ENCODE results near the gene FKBP11. TPM values are rescaled to one million over a fixed set of nuclear protein-coding genes. Genes with fewer than 3 reads are reported as not detected.
A peak's percentile ranks its signal among the peaks of the same experiment; 100 is the strongest.

Gene FKBP11
- total RNA-seq = 10 to 100 TPM in 2 of 4 donors, 1 to 10 TPM in 2; 6.1 to 13.6 (median 10.7) TPM

- H3K27me3 ChIP-seq = no peaks in the 10 kb centered on the region
- H3K27ac ChIP-seq = peak within 1 kb of the TSS in 3 of 4 donors; percentile 24 to 86 (median 77)
- H3K9me3 ChIP-seq = no peaks in the 10 kb centered on the region
- no peak for TF ChIP-seq POLR2A (IDR thresholded peaks at IDR 0.05)
- peak in 1 of 2 donors; percentile 43 for TF ChIP-seq EP300 (IDR thresholded peaks at IDR 0.05)
- WGBS, 2 donors = 4 to 5% methylated on average over 31 to 33 of the region's 38 CpGs
- H3K36me3 ChIP-seq = peaks cover 0 to 15% (median 0%) of the 10 kb centered on the region in 3 donors
- peak; percentile 21 to 26 for DNase-seq (ENCODE audit: low spot score in 2 of 2)
- peaks cover 0 to 18% (median 2%) of the 10 kb centered on the region in 4 donors for H3K4me1 ChIP-seq
- peak within 1 kb of the TSS; percentile 53 to 90 (median 76) for H3K4me3 ChIP-seq
Measured at GRCh38 chr12:48925304-48926011, at the start of gene FKBP11. Gene FKBP11 (minus strand): TSS chr12:48925492. CDS start chr12:48925428, 64 bp downstream.

GRCh38 chr12:48973941-48974673 lies 48.8 kb upstream of the FKBP11 start:
- Histone ChIP-seq H3K27ac (peak overlapping the region in 1 of 4 donors; percentile 56), H3K4me1 (peaks cover 0 to 69% (median 31%) of the 10 kb centered on the region in 4 donors), H3K9me3 (no peaks in the 10 kb centered on the region), H3K36me3 (no peaks in the 10 kb centered on the region), H3K4me3 (no peak overlapping the region), H3K27me3 (peaks cover 2 to 97% of the 10 kb centered on the region in 2 donors)
- TF ChIP-seq CTCF (IDR thresholded peaks at IDR 0.05) (peak; percentile 43 to 63 (median 47)), EP300 (IDR thresholded peaks at IDR 0.05) (no peak), POLR2A (IDR thresholded peaks at IDR 0.05) (no peak)
- 25 to 33% methylated on average over 18 to 19 of the region's 19 CpGs for WGBS, 2 donors
- DNase-seq (ENCODE audit: low spot score in 2 of 2) = peak; percentile 68 to 74

- WGBS, 2 donors = 5 to 9% methylated on average over 11 to 12 of the region's 12 CpGs
Measured at GRCh38 chr12:48973531-48973930, 48.2 kb upstream of the FKBP11 start.

GRCh38 chr12:48972952-48973483 lies 47.7 kb upstream of the FKBP11 start:
- WGBS, 2 donors = 46 to 64% methylated on average over 3 of the region's 3 CpGs
- TF ChIP-seq EP300 (IDR thresholded peaks at IDR 0.05) = no peak
- no peak for TF ChIP-seq POLR2A (IDR thresholded peaks at IDR 0.05)
- TF ChIP-seq CTCF (IDR thresholded peaks at IDR 0.05) = no peak
- H3K4me1 ChIP-seq = peaks cover 0 to 60% (median 20%) of the 10 kb centered on the region in 4 donors
- no peaks in the 10 kb centered on the region for H3K36me3 ChIP-seq
- DNase-seq (ENCODE audit: low spot score in 2 of 2) = peak in 1 of 2 donors; percentile 77
- no peaks in the 10 kb centered on the region for H3K9me3 ChIP-seq
- H3K27me3 ChIP-seq = peaks cover under 1 to 89% of the 10 kb centered on the region in 2 donors
- H3K27ac ChIP-seq = peak overlapping the region in 1 of 4 donors; percentile 56
- H3K4me3 ChIP-seq = no peak overlapping the region

More at GRCh38 chr12:48973531-48973930, 48.2 kb upstream of the FKBP11 start:
- peak overlapping the region in 1 of 4 donors; percentile 56 for H3K27ac ChIP-seq
- TF ChIP-seq EP300 (IDR thresholded peaks at IDR 0.05) (peak in 1 of 2 donors; percentile 29), POLR2A (IDR thresholded peaks at IDR 0.05) (no peak), CTCF (IDR thresholded peaks at IDR 0.05) (no peak)
- DNase-seq (ENCODE audit: low spot score in 2 of 2) = peak; percentile 64 to 75
- no peaks in the 10 kb centered on the region for H3K36me3 ChIP-seq
- no peaks in the 10 kb centered on the region for H3K9me3 ChIP-seq
- H3K27me3 ChIP-seq = peaks cover 2 to 94% of the 10 kb centered on the region in 2 donors
- no peak overlapping the region for H3K4me3 ChIP-seq
- peaks cover 0 to 65% (median 25%) of the 10 kb centered on the region in 4 donors for H3K4me1 ChIP-seq

GRCh38 chr12:48972213-48972951 lies 47.1 kb upstream of the FKBP11 start:
- TF ChIP-seq CTCF (IDR thresholded peaks at IDR 0.05) = no peak
- no peak for TF ChIP-seq EP300 (IDR thresholded peaks at IDR 0.05)
- no peak for TF ChIP-seq POLR2A (IDR thresholded peaks at IDR 0.05)
- no peak overlapping the region for H3K27ac ChIP-seq
- H3K9me3 ChIP-seq = no peaks in the 10 kb centered on the region
- WGBS, 2 donors = 56% methylated on average over 19 to 22 of the region's 23 CpGs
- no peak overlapping the region for H3K4me3 ChIP-seq
- H3K27me3 ChIP-seq = peaks cover 0 to 82% of the 10 kb centered on the region in 2 donors
- H3K36me3 ChIP-seq = no peaks in the 10 kb centered on the region
- no peak for DNase-seq (ENCODE audit: low spot score in 2 of 2)
- H3K4me1 ChIP-seq = peaks cover 0 to 55% (median 19%) of the 10 kb centered on the region in 4 donors
